Purkinje cell (primary cell): Measurements from ENCODE around the gene STPG1. TPM values are rescaled to one million over a fixed set of nuclear protein-coding genes. Genes with fewer than 3 reads are reported as not detected.

Experiments used
- polyA plus RNA-seq: library from polyadenylated mRNA; unstranded; fragments of >200 nt; fragmentation: Nextera tagmentation; gene quantifications from 2 replicates; pipeline ENCODE4 v1.2.1, GENCODE V29; 2014

Gene STPG1, protein sequence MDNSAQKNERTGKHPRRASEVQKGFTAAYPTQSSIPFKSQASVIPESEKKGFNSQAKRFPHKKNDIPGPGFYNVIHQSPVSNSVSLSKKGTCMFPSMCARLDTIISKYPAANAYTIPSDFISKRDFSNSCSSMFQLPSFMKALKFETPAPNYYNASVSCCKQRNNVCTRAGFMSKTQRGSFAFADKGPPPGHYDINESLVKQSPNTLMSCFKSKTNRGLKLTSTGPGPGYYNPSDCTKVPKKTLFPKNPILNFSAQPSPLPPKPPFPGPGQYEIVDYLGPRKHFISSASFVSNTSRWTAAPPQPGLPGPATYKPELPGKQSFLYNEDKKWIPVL
- 20.4 and 21.3 TPM in 2 replicates for polyA plus RNA-seq

GRCh38 chr1:24413350-24414163 is at the start of gene STPG1:
Gene STPG1, minus strand, starts transcription at chr1:24413782. Its CDS starts 12,394 bp downstream, at chr1:24401388.

GRCh38 chr1:24415334-24415909 is 1.8 kb upstream of the STPG1 start, which contains the start of gene NIPAL3:
Gene NIPAL3, plus strand, starts transcription at chr1:24415802. Its CDS starts 3,746 bp downstream, at chr1:24419548.

GRCh38 chr1:24319312-24319863 is 94.2 kb downstream of the STPG1 start, which contains the start of gene GRHL3:
Gene GRHL3, plus strand, starts transcription at chr1:24319357. Its CDS starts 195 bp downstream, at chr1:24319552.

Other genes starting within 250 kb of the STPG1 start
- not detected in 2 replicates for gene IFNLR1, start 226.5 kb downstream of the STPG1 start, polyA plus RNA-seq
- gene GRHL3, start 94.4 kb downstream of the STPG1 start, polyA plus RNA-seq: 0.13 TPM in 1 of 2 replicates, not detected in the other
- gene NIPAL3, start 2.0 kb upstream of the STPG1 start, polyA plus RNA-seq: 22.7 and 29.0 TPM in 2 replicates
- 0.78 and 2.0 TPM in 2 replicates for gene RCAN3, start 89.1 kb upstream of the STPG1 start, polyA plus RNA-seq
- not detected in 2 replicates for gene NCMAP, start 142.3 kb upstream of the STPG1 start, polyA plus RNA-seq
- gene SRRM1, start 229.5 kb upstream of the STPG1 start, polyA plus RNA-seq: 86.0 and 124 TPM in 2 replicates